NCI-H2227 (cell line): ENCODE results near the gene HBD.

Experiments
- DNase-seq: peaks from one replicate; lab custom pipeline; 2025; ENCODE audit not compliant: unreplicated experiment; lab: John Stamatoyannopoulos, UW

HBD gene

DNA sequence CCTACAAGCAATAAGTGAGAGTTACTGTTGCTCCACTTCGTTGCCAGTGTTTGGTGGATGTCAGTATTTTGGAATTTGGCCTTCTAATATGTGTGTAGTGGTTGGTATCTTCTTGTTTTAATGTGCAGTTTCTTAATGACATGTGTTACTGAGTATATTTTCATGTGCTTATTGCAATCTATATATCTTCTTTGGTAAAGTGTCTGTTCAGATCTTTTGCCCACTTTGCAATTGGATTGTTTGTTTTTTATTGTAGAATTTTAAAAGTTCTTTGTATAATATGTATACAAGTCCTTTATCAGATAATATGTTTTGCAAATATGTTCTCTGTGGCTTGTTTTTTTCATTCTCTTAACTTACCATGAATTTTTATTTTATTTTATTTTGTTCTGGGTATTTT is 41.5 kb downstream of the HBD start:
- no peak for DNase-seq

DNA sequence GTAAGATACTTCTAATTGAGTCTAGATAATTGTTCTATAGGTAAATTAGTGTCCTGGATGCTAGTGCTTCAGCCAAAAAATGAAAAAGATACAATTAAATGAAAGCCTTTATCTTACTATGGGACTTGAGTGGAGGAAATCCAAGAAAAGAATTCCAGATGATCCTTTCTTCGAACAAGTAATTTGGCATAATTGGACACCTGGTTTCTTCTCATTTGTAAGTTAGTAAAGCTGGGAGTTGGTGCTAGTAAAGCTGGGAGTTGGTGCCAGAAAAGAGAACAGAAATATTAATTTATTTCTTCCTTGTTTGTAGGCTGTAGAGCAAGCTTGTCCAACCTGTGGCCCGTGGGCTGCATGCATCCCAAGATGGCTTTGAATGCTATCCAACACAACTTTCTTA is 46.1 kb downstream of the HBD start:
- no peak for DNase-seq
